HUES64 (cell line): Measurements from ENCODE around the gene MYMK.

Experiments
- H3K27ac ChIP-seq: 2 replicates; pipeline ENCODE4 v1.7.0; 2013; ENCODE audit warnings: low read depth, low read length, inconsistent platforms
- H3K27me3 ChIP-seq: 2 replicates; pipeline ENCODE4 v1.6.1; 2013; ENCODE audit warnings: mild to moderate bottlenecking, low read length; ENCODE audit not compliant: insufficient read depth
- H3K36me3 ChIP-seq: 2 replicates; pipeline ENCODE4 v1.6.1; 2013; ENCODE audit warnings: mild to moderate bottlenecking, low read length; ENCODE audit not compliant: insufficient read depth
- H3K4me1 ChIP-seq: 2 replicates; pipeline ENCODE4 v1.6.1; 2013; ENCODE audit warnings: mild to moderate bottlenecking, low read length, moderate library complexity; ENCODE audit not compliant: insufficient read depth
- H3K4me3 ChIP-seq: 2 replicates; pipeline ENCODE4 v1.5.1; 2013; ENCODE audit warnings: mild to moderate bottlenecking, low read length, moderate library complexity
- H3K9ac ChIP-seq: 2 replicates; pipeline ENCODE4 v1.6.1; 2013; ENCODE audit warnings: mild to moderate bottlenecking, low read depth, low read length
- H3K9me3 ChIP-seq: 2 replicates; pipeline ENCODE4 v1.6.1; 2013; ENCODE audit warnings: low read depth, low read length; ENCODE audit not compliant: insufficient read depth
- WGBS: fragments of 150-250, 120-280 bp; methylation state at CpG from one replicate; pipeline ENCODE4 v1.1.7; 2013; ENCODE audit warnings: missing lambda C conversion rate; 5-methylcytosine and 5-hydroxymethylcytosine counted together

The MYMK gene

DNA sequence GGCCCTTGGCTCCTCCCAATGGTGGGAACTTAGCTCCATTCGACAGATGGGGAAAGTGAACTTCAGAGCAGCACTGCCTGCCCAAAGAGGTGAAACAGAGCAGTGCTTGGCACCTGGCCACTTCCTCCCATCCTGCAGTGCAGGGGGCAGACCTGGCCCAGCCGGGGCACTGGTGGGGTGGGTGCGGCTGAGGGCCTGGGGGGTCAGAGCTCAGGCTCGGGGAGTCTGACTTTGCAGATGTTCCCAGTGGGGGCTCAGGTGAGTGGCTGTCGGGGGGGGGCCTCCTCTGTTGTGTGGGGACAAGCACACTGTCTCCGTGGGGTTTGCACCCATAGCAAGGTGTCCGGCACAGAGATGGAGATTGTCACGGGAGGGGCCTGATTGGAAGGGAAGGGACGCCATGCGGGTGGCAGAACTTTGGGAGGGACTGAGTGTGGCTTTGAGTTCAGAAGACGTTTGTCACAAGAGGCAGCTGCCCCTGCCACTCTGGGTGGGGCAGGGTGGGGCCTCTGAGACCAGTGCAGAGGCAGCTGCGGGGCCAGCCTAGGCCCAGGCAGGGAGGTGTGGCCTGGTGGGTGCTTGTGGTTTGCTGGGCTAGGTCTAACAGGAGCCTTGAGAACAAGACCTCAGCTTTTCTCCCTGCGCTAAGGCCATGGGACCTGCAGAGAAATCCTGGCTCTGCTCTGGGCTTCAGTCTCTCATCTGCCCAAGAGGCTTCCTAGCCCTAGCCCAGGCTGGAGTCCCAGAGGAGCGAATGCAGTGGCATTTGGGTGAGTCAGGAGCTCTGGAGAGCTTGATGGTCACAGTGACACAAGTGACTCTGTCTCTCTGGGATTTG is 2.5 kb downstream of the MYMK start:
- no peak overlapping the region for H3K27ac ChIP-seq
- H3K27me3 ChIP-seq = peaks cover under 1% of the 10 kb centered on the region; the same call in 1 of the 2 replicates
- H3K9ac ChIP-seq = no peak overlapping the region
- H3K4me1 ChIP-seq = peaks cover 20% of the 10 kb centered on the region
- WGBS = 89% methylated on average over 14 of the region's 14 CpGs
- no peaks in the 10 kb centered on the region for H3K36me3 ChIP-seq
- no peak overlapping the region for H3K4me3 ChIP-seq
- no peaks in the 10 kb centered on the region for H3K9me3 ChIP-seq

DNA sequence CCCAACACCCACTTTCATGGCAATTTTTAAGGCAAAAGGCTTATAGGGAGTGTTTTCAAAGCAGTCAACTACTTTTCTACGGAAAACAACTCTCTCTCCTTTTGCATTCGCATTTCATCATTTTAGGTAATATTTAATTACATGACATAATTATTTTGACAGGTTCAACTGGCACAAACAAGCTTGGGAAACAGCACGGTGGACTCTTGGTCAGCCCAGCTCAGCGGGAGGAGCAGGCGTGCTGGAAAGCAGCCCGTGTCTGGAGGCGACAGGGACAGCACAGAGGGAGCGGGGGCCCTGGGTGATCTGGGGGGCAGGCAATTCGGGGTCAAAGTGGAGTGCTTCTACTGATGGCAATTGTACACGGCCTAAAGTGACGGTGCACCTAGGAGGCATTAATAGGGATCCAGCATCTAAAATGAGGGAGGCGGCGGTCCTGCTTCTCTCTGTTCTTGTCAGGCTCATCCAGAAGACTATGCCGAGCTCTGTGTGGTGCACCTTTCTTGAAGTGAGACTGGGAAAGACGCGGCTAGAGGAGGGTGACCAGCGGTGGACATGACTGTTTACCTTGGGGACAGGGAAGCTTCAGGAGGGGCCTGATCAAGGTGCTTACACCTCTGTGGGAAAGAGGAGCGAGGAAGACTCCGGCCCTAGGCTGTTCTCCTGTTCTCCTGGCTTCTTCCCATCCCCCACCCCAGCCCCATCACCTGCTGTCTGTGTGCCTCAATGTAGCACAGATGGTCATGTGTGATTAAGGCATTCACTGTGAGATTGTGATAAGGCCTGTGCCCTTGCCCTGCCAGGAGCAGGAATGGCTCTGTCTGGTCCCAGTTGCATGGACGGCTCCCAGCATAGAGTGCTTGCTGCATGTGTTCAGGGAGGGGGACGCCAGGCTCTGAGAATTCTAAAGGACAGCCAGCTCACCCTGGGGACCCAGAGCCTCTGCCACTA is 3.4 kb downstream of the MYMK start:
- Histone ChIP-seq H3K4me3 (no peak overlapping the region), H3K27me3 (no peaks in the 10 kb centered on the region), H3K4me1 (peaks cover 11% of the 10 kb centered on the region), H3K9ac (no peak overlapping the region), H3K36me3 (no peaks in the 10 kb centered on the region), H3K9me3 (no peaks in the 10 kb centered on the region), H3K27ac (no peak overlapping the region)
- 89% methylated on average over 19 of the region's 21 CpGs for WGBS

- Histone ChIP-seq H3K36me3 (no peaks in the 10 kb centered on the region), H3K9ac (no peak overlapping the region), H3K27ac (no peak overlapping the region), H3K9me3 (no peaks in the 10 kb centered on the region), H3K4me3 (no peak overlapping the region), H3K4me1 (no peaks in the 10 kb centered on the region), H3K27me3 (no peaks in the 10 kb centered on the region)
- 93% methylated on average over 24 of the region's 24 CpGs for WGBS
Measured at GRCh38 chr9:133520121-133520835, 4.5 kb downstream of the MYMK start.

GRCh38 chr9:133519693-133520092 is 5.1 kb downstream of the MYMK start:
- H3K27me3 ChIP-seq = no peaks in the 10 kb centered on the region
- no peaks in the 10 kb centered on the region for H3K36me3 ChIP-seq
- no peak overlapping the region for H3K27ac ChIP-seq
- H3K9me3 ChIP-seq = no peaks in the 10 kb centered on the region
- H3K4me3 ChIP-seq = no peak overlapping the region
- WGBS = 81% methylated on average over 7 of the region's 7 CpGs
- no peaks in the 10 kb centered on the region for H3K4me1 ChIP-seq
- H3K9ac ChIP-seq = no peak overlapping the region

DNA sequence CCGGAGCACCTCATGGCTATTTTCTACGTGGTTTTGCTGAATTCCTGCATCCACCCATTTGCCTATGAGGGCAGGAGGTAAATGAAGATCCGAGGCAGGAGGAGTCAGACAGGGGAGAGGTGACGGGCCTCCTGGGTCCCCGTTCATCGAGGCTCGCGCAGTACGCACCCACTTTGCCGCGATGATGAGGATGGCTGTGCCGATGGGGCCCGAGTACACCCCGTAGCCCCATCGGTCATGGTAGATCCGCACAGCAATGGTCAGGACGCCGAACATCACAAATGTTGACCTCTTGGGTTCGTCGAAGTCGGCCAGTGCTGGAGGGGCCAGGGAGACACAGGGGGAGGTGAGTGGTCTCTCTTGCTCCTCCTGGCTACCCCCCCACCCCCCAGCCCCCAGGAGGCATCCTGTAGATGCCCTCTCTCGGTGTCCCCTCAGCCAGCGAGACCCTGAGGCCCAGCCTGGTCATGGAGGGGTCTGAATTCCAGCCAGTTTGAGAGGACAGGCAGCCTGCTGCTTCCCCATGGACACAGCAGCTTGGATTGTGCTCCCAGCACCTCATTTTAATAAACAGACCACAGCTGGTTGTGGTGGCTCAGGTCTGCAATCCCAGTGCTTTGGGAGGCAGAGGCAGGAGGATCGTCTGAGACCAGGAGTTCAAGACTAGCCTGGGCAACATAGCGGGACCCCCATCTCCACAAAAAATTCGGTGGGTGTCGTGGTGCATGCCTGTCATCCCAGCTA is 5.9 kb downstream of the MYMK start:
- H3K27me3 ChIP-seq = no peaks in the 10 kb centered on the region
- 96% methylated on average over 27 of the region's 27 CpGs for WGBS

DNA sequence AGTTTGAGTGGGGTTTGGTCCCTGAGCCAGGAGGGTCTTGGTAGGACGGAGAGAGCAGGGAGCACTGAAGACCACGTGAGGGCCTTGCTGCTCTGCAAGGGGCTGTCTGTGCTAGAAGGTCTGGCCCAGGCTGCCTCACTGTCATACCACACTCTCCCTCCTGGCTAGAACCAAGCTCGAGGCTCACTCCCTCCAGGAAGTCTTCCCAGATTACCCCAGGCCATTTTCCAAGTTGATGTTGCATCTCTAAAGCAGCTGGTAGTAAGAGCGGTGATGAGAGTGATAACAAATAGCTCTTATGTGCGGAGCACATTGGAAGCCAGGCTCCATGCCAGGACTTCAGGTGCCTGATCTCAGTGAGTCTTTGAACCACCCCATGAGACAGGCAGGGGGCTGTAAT is 6.6 kb downstream of the MYMK start:
- H3K9ac ChIP-seq = no peak overlapping the region
- no peak overlapping the region for H3K27ac ChIP-seq
- no peak overlapping the region for H3K4me3 ChIP-seq
- H3K4me1 ChIP-seq = no peaks in the 10 kb centered on the region
- no peaks in the 10 kb centered on the region for H3K9me3 ChIP-seq
- no peaks in the 10 kb centered on the region for H3K27me3 ChIP-seq
- WGBS = 88% methylated on average over 5 of the region's 5 CpGs
- H3K36me3 ChIP-seq = no peaks in the 10 kb centered on the region

More for the DNA sequence above, 5.9 kb downstream of the MYMK start:
- Histone ChIP-seq H3K9me3 (no peaks in the 10 kb centered on the region), H3K4me3 (no peak overlapping the region), H3K27ac (no peak overlapping the region), H3K9ac (no peak overlapping the region), H3K36me3 (no peaks in the 10 kb centered on the region), H3K4me1 (no peaks in the 10 kb centered on the region)

DNA sequence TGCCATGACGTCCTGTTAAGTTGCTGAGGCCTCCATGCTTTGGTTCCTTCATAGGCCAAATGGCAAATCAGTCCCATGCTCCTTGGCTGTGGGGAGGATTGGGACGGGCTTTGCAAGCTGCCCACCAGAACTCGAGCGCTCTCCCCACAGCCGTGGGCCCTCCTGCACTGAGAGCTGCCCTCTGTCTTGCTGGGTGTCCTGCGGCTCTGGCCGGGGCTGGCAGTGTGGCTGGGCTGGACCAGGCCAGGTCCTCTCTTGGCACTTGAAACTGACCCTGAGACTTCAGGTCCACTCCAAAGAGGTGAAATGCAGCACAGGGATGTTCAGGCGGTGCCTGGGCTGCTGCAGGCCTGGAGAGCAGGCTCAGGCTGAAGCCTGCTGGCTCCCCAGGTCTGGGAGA is 7.0 kb downstream of the MYMK start:
- no peaks in the 10 kb centered on the region for H3K9me3 ChIP-seq
- no peak overlapping the region for H3K27ac ChIP-seq
- no peaks in the 10 kb centered on the region for H3K27me3 ChIP-seq
- no peaks in the 10 kb centered on the region for H3K4me1 ChIP-seq
- WGBS = 83% methylated on average over 8 of the region's 8 CpGs
- no peak overlapping the region for H3K9ac ChIP-seq
- H3K36me3 ChIP-seq = no peaks in the 10 kb centered on the region
- no peak overlapping the region for H3K4me3 ChIP-seq

- no peaks in the 10 kb centered on the region for H3K4me1 ChIP-seq
- no peak overlapping the region for H3K9ac ChIP-seq
- no peaks in the 10 kb centered on the region for H3K27me3 ChIP-seq
- no peaks in the 10 kb centered on the region for H3K36me3 ChIP-seq
- no peaks in the 10 kb centered on the region for H3K9me3 ChIP-seq
- H3K27ac ChIP-seq = no peak overlapping the region
- H3K4me3 ChIP-seq = no peak overlapping the region
- 91% methylated on average over 9 of the region's 9 CpGs for WGBS
Measured at GRCh38 chr9:133516961-133517350, 7.8 kb downstream of the MYMK start.

DNA sequence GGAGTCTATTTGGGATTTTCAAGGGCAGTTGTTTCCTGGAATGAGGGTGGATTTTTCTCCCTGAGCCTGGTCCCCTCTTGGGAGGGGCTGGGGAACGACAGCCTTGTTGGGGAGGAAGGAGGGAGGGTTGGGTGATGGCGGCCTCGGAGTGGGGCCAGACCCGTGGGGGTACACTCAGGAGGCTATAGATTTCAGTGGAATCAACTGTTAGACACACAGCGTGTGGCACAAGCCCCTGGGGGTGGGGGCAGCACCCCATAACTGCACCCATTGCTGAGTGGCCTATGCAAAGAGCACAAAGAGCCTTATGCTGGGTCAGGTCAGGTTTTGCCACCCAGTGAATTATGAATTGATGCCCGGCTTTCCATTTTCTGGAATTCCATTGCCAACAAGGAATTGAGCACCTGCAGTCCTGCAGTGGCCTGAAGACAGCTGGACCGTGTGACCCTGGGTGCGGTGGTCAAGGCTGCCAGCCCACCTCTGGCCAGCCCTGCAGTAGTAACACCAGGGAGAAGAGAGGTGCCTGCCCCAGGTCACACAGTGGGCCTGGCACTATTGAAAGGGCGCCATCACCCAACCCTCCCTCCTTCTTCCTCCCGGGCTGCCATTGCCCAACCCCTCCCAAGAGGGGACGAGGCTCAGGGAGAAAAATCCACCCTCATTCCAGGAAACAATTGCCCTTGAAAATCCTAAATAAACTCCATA is 8.4 kb downstream of the MYMK start:
- Histone ChIP-seq H3K4me1 (no peaks in the 10 kb centered on the region), H3K9me3 (no peaks in the 10 kb centered on the region), H3K27ac (no peak overlapping the region), H3K27me3 (no peaks in the 10 kb centered on the region), H3K9ac (no peak overlapping the region), H3K36me3 (no peaks in the 10 kb centered on the region), H3K4me3 (no peak overlapping the region)
- 92% methylated on average over 11 of the region's 11 CpGs for WGBS

- no peaks in the 10 kb centered on the region for H3K9me3 ChIP-seq
- H3K4me3 ChIP-seq = no peak overlapping the region
- no peaks in the 10 kb centered on the region for H3K27me3 ChIP-seq
- H3K36me3 ChIP-seq = no peaks in the 10 kb centered on the region
- WGBS = 92% methylated on average over 17 of the region's 17 CpGs
- H3K4me1 ChIP-seq = no peaks in the 10 kb centered on the region
- no peak overlapping the region for H3K27ac ChIP-seq
- H3K9ac ChIP-seq = no peak overlapping the region
Measured at GRCh38 chr9:133515615-133516255, 9.0 kb downstream of the MYMK start.
